ENCODE results near the gene ATP8A2. TPM values are rescaled to one million over a fixed set of nuclear protein-coding genes. Genes with fewer than 3 reads are reported as not detected.

ATP8A2 gene
- total RNA-seq, 1 donor from 2014 or later: not detected

- Histone ChIP-seq H3K4me3 (ENCODE audit: low read depth, low read length) (no peak overlapping the region), H3K27me3 (ENCODE audit: control insufficient read depth, insufficient read depth, low read length) (peaks cover 3% of the 10 kb centered on the region), H3K36me3 (ENCODE audit: control insufficient read depth, insufficient read depth, low read length) (no peaks in the 10 kb centered on the region)
- FAIRE-seq: no peak
- no peak for DNase-seq (ENCODE audit: low read depth)
- TF ChIP-seq, protein P1, sequence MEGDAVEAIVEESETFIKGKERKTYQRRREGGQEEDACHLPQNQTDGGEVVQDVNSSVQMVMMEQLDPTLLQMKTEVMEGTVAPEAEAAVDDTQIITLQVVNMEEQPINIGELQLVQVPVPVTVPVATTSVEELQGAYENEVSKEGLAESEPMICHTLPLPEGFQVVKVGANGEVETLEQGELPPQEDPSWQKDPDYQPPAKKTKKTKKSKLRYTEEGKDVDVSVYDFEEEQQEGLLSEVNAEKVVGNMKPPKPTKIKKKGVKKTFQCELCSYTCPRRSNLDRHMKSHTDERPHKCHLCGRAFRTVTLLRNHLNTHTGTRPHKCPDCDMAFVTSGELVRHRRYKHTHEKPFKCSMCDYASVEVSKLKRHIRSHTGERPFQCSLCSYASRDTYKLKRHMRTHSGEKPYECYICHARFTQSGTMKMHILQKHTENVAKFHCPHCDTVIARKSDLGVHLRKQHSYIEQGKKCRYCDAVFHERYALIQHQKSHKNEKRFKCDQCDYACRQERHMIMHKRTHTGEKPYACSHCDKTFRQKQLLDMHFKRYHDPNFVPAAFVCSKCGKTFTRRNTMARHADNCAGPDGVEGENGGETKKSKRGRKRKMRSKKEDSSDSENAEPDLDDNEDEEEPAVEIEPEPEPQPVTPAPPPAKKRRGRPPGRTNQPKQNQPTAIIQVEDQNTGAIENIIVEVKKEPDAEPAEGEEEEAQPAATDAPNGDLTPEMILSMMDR (IDR thresholded peaks at IDR 0.05; ENCODE audit: insufficient read depth, low read length, severe bottlenecking): no peak
Measured at GRCh38 chr13:25881136-25881926, 509.6 kb downstream of the ATP8A2 start.

DNA sequence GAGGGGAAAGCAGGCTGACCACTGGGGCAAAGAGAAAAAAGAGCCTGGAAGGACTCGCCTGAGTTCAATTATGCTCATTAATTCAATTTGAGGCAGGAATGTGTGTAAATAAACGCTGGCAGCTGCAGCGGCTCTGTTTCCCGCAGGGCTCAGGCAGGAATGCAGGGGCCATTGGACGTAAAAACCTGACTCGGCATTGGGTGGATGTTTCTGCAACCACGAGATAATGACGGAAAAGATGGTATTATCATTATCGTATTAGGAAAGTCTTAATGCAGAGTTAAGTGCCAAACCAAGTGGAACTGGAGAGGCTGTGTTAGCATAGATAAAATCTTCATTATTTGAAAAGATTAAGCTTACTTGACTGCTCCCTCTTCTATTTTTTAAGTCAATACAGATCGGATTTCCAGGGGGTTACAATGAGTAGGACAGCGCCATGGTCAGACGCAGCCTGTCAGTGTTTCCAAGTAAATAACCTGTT lies 510.2 kb downstream of the ATP8A2 start:
- FAIRE-seq: peak; percentile 13
- TF ChIP-seq, protein P1 (IDR thresholded peaks at IDR 0.05; ENCODE audit: insufficient read depth, low read length, severe bottlenecking): no peak
- no peak for DNase-seq (ENCODE audit: low read depth)
- Histone ChIP-seq H3K4me3 (ENCODE audit: low read depth, low read length) (no peak overlapping the region), H3K36me3 (ENCODE audit: control insufficient read depth, insufficient read depth, low read length) (no peaks in the 10 kb centered on the region), H3K27me3 (ENCODE audit: control insufficient read depth, insufficient read depth, low read length) (peaks cover 3% of the 10 kb centered on the region)

GRCh38 chr13:25882466-25883357 lies 510.9 kb downstream of the ATP8A2 start:
- H3K4me3 ChIP-seq (ENCODE audit: low read depth, low read length): no peak overlapping the region
- TF ChIP-seq, protein P1 (IDR thresholded peaks at IDR 0.05; ENCODE audit: insufficient read depth, low read length, severe bottlenecking): no peak
- FAIRE-seq: no peak
- DNase-seq (ENCODE audit: low read depth): no peak
- H3K27me3 ChIP-seq (ENCODE audit: control insufficient read depth, insufficient read depth, low read length): peaks cover 3% of the 10 kb centered on the region
- H3K36me3 ChIP-seq (ENCODE audit: control insufficient read depth, insufficient read depth, low read length): no peaks in the 10 kb centered on the region

DNA sequence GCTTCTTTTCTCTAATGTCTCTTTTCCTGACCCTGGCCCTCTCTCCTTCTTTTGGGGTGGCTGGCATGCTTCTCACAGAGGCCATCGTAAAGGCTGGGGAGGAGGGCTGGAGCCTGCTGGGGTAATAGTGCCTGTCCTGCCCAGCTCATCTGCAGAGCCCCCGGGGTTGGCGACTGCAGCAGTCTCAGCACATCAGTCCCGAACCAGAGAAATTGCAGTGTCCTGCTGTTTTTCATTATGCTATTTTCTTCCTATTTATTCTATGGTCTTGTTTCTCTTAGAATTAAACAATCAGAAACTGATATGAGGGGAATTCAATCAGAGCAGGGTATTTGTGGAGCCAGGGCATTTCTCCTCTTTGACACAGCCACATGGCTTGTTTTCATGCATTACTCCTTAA lies 513.6 kb downstream of the ATP8A2 start:
- TF ChIP-seq, protein P1 (IDR thresholded peaks at IDR 0.05; ENCODE audit: insufficient read depth, low read length, severe bottlenecking): no peak
- Histone ChIP-seq H3K27me3 (ENCODE audit: control insufficient read depth, insufficient read depth, low read length) (peaks cover 2% of the 10 kb centered on the region), H3K4me3 (ENCODE audit: low read depth, low read length) (no peak overlapping the region), H3K36me3 (ENCODE audit: control insufficient read depth, insufficient read depth, low read length) (no peaks in the 10 kb centered on the region)
- FAIRE-seq (no peak), DNase-seq (ENCODE audit: low read depth) (no peak)

DNA sequence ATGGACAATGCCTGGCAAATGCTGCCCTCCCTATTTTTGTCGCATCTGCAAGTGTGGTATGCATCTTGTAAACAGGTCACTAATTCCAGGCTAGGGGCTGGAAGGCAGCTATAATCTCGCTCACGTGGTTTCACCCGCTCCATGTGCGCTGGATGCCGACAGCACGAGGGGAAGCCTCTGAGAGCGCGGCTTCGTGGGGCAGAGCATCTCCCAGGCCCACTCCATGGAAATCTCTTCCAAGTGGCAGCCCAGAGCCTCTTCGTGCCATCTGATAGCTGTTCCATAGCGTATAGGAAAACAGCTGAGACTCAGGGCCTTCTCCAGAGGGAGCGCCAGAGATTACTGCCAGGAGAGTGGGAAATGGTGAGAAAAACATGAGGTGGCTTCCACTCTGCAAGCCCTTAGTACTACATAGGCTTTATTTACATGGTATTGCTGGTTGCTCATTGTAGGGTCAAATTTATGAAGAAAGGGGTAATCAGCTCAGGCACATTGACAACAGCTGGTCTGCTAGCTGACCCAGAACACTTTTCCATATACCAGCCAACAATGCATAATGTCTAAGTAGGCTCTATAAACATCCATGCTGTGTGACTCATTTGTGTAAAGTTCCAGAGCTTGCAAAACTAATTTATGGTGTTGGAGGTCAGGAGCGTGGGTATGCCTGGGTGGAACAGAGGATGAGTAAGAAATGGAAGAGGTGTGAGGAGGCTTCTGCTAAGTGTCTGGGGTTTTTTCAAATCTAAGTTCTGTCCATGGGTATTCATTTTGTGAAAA lies 514.9 kb downstream of the ATP8A2 start:
- Histone ChIP-seq H3K36me3 (ENCODE audit: control insufficient read depth, insufficient read depth, low read length) (no peaks in the 10 kb centered on the region), H3K27me3 (ENCODE audit: control insufficient read depth, insufficient read depth, low read length) (peaks cover 2% of the 10 kb centered on the region), H3K4me3 (ENCODE audit: low read depth, low read length) (no peak overlapping the region)
- TF ChIP-seq, protein P1 (IDR thresholded peaks at IDR 0.05; ENCODE audit: insufficient read depth, low read length, severe bottlenecking): no peak
- FAIRE-seq (no peak), DNase-seq (ENCODE audit: low read depth) (peak; percentile 95)
